ENCODE measurements around the gene TENT5A.

GRCh38 chr6:81750681-81751387, 1.6 kb downstream of the TENT5A start:
- TF ChIP-seq EP300 (IDR thresholded peaks at IDR 0.05) = no peak
- TF ChIP-seq CTCF (IDR thresholded peaks at IDR 0.05) = no peak
- no peak for TF ChIP-seq POLR2A (IDR thresholded peaks at IDR 0.05)
- no peak for TF ChIP-seq POLR2AphosphoS5 (IDR thresholded peaks at IDR 0.05)

Measured in stomach (tissue), 4 donors.